Tibial nerve (tissue), 4 donors: ENCODE measurements around the gene MALRD1. TPM values are rescaled to one million over a fixed set of nuclear protein-coding genes. Genes with fewer than 3 reads are reported as not detected.

Experiments used
- DNase-seq, 2 donors: peaks; one replicate each; pipeline ENCODE4 v3.0.0-alpha.2; 2019; ENCODE audit warnings: low spot score in 2 of 2
- H3K27ac ChIP-seq, 4 donors: fragments of 200-600 bp; sonication (generic) in 3 of 4; one replicate each; pipeline ENCODE4 v1.5.1; 2017 to 2019; ENCODE audit warnings: mild to moderate bottlenecking in 1 of 4
- H3K27me3 ChIP-seq, 2 donors: fragments of 200-600 bp; sonication (generic) in 1 of 2; one replicate each; pipeline versions ENCODE4 v1.5.1 to v1.6.0; 2017 to 2019
- H3K36me3 ChIP-seq, 3 donors: fragments of 200-600 bp; sonication (generic); one replicate each; pipeline ENCODE4 v1.5.1; 2018 to 2019
- H3K4me1 ChIP-seq, 4 donors: fragments of 200-600 bp; sonication (generic) in 3 of 4; one replicate each; pipeline ENCODE4 v1.5.1; 2017 to 2019
- H3K4me3 ChIP-seq, 4 donors: fragments of 200-600 bp; sonication (generic) in 3 of 4; one replicate each; pipeline ENCODE4 v1.5.1; 2017 to 2019; ENCODE audit warnings: mild to moderate bottlenecking in 1 of 4, moderate library complexity in 1 of 4
- H3K9me3 ChIP-seq, 4 donors: fragments of 200-600 bp; sonication (generic) in 3 of 4; one replicate each; pipeline ENCODE4 v1.5.1; 2017 to 2019
- CTCF ChIP-seq, 5 experiments: fragments of 200-600 bp in 3 of 5; fragments of 450-650 bp in 2 of 5; sonication (generic) in 3 of 5; IDR thresholded peaks; one replicate each; pipeline ENCODE4 v1.5.1; 2016 to 2019; ENCODE audit warnings: antibody characterized with exemption in 5 of 5, mild to moderate bottlenecking in 3 of 5, moderate library complexity in 2 of 5
- EP300 ChIP-seq, 2 donors: sonication (generic); formaldehyde crosslinking; IDR thresholded peaks; one replicate each; pipeline ENCODE4 v1.6.1; 2017; ENCODE audit warnings: antibody characterized with exemption in 2 of 2, mild to moderate bottlenecking in 1 of 2
- POLR2A ChIP-seq, 2 donors: fragments of 450-650 bp; IDR thresholded peaks; one replicate each; pipeline ENCODE4 v1.6.1; 2017; ENCODE audit warnings: antibody characterized with exemption in 2 of 2, mild to moderate bottlenecking in 2 of 2, moderate library complexity in 2 of 2
- WGBS, 2 donors: methylation state at CpG; one replicate each; pipeline ENCODE4 v1.1.5; 2018; 5-methylcytosine and 5-hydroxymethylcytosine counted together
- total RNA-seq, 4 donors: library from RNA; depleted of rRNA; stranded (reverse); fragments of >200 nt; gene quantifications; one replicate each; pipeline ENCODE4 v1.1.0, GENCODE V29; 2016

The MALRD1 gene
- total RNA-seq, 4 donors from 2014 or later = 1.3 to 5.4 (median 3.6) TPM; not detected in 1

- H3K9me3 ChIP-seq = peaks cover 0 to 10% (median 0%) of the 10 kb centered on the region in 4 donors
- TF ChIP-seq EP300 (IDR thresholded peaks at IDR 0.05) = no peak
- no peak for TF ChIP-seq CTCF (IDR thresholded peaks at IDR 0.05)
- TF ChIP-seq POLR2A (IDR thresholded peaks at IDR 0.05) = no peak
- H3K4me3 ChIP-seq = no peak overlapping the region
- no peaks in the 10 kb centered on the region for H3K36me3 ChIP-seq
- H3K27me3 ChIP-seq = no peaks in the 10 kb centered on the region
- no peak for DNase-seq
- H3K27ac ChIP-seq = no peak overlapping the region
- no peaks in the 10 kb centered on the region for H3K4me1 ChIP-seq
Observed at GRCh38 chr10:19749185-19749729, 700.7 kb downstream of the MALRD1 start.

- no peak for TF ChIP-seq POLR2A (IDR thresholded peaks at IDR 0.05)
- no peak for TF ChIP-seq EP300 (IDR thresholded peaks at IDR 0.05)
- TF ChIP-seq CTCF (IDR thresholded peaks at IDR 0.05) = no peak
- H3K27ac ChIP-seq = no peak overlapping the region
- no peak overlapping the region for H3K4me3 ChIP-seq
- H3K4me1 ChIP-seq = no peaks in the 10 kb centered on the region
- H3K36me3 ChIP-seq = no peaks in the 10 kb centered on the region
- H3K27me3 ChIP-seq = no peaks in the 10 kb centered on the region
- DNase-seq = no peak
- WGBS, 2 donors = 92 to 94% methylated on average over 1 of the region's 1 CpG
- peaks cover 0 to 10% (median 0%) of the 10 kb centered on the region in 4 donors for H3K9me3 ChIP-seq
Observed at GRCh38 chr10:19750972-19751371, 702.4 kb downstream of the MALRD1 start.

- 46 to 47% methylated on average over 3 of the region's 3 CpGs for WGBS, 2 donors
- no peak for DNase-seq
- Histone ChIP-seq H3K9me3 (no peaks in the 10 kb centered on the region), H3K27ac (peak overlapping the region in 1 of 4 donors; percentile 67), H3K4me1 (peaks cover 0 to 4% (median 0%) of the 10 kb centered on the region in 4 donors), H3K36me3 (no peaks in the 10 kb centered on the region), H3K4me3 (no peak overlapping the region), H3K27me3 (no peaks in the 10 kb centered on the region)
- TF ChIP-seq CTCF (IDR thresholded peaks at IDR 0.05) = no peak
- no peak for TF ChIP-seq POLR2A (IDR thresholded peaks at IDR 0.05)
- TF ChIP-seq EP300 (IDR thresholded peaks at IDR 0.05) = no peak
Observed at GRCh38 chr10:19756919-19757318, 708.3 kb downstream of the MALRD1 start.

GRCh38 chr10:19762026-19762425 lies 713.4 kb downstream of the MALRD1 start:
- H3K4me3 ChIP-seq = no peak overlapping the region
- no peak for TF ChIP-seq CTCF (IDR thresholded peaks at IDR 0.05)
- no peak for TF ChIP-seq POLR2A (IDR thresholded peaks at IDR 0.05)
- TF ChIP-seq EP300 (IDR thresholded peaks at IDR 0.05) = no peak
- no peak for DNase-seq
- no peak overlapping the region for H3K27ac ChIP-seq
- peaks cover 0 to 3% (median 0%) of the 10 kb centered on the region in 4 donors for H3K4me1 ChIP-seq
- WGBS, 2 donors = 53 to 56% methylated on average over 1 of the region's 1 CpG
- H3K27me3 ChIP-seq = no peaks in the 10 kb centered on the region
- H3K9me3 ChIP-seq = no peaks in the 10 kb centered on the region
- no peaks in the 10 kb centered on the region for H3K36me3 ChIP-seq

GRCh38 chr10:19764111-19764510 lies 715.5 kb downstream of the MALRD1 start:
- TF ChIP-seq POLR2A (IDR thresholded peaks at IDR 0.05) (no peak), EP300 (IDR thresholded peaks at IDR 0.05) (no peak), CTCF (IDR thresholded peaks at IDR 0.05) (no peak)
- 69 to 73% methylated on average over 1 of the region's 1 CpG for WGBS, 2 donors
- Histone ChIP-seq H3K4me1 (no peaks in the 10 kb centered on the region), H3K4me3 (no peak overlapping the region), H3K9me3 (no peaks in the 10 kb centered on the region), H3K27ac (no peak overlapping the region), H3K27me3 (no peaks in the 10 kb centered on the region), H3K36me3 (no peaks in the 10 kb centered on the region)
- no peak for DNase-seq
